ENCODE measurements around the gene PAX8. TPM values are rescaled to one million over a fixed set of nuclear protein-coding genes. Genes with fewer than 3 reads are reported as not detected.

Gene PAX8
- total and polyA plus RNA-seq, 8 donors = 0.28 to 6.5 (median 1.1) TPM; not detected in 3

DNA sequence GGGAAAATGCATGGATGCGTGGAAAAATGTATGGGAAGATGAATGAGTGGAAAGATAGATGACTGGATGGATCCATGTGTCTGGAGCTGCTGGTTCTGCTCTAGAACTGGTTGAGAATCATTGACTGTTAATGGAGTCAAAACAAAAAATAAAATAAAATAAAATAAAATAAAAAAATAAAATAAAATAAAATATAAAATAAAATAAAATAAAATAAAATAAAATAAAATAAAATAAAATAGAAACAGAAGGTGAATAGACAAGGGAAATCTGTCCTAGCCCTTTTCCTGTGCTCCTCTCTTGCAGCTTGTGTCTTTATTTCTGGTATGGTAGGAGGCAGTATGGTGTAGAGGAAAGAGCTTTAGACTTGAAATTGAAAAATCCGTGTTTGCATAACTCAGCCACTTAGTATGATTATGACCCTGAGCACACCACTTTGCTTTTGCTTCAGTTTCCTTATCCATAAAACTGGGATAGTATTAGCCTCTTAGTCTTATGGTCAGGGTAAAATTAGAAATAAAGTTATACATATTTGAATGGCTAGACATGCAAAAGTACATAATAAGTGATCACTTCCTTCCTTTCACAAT, 54.0 kb downstream of the PAX8 start:
- no peak for DNase-seq
- WGBS, 5 donors = 59 to 72% (median 62%) methylated on average over 2 of the region's 2 CpGs
- H3K36me3 ChIP-seq = no peaks in the 10 kb centered on the region
- intact Hi-C loops (cut with DNase I; ENCODE audit: low total_unique reads) = no loop called here
- H3K4me3 ChIP-seq = no peak overlapping the region
- no peaks in the 10 kb centered on the region for H3K27me3 ChIP-seq
- H3K27ac ChIP-seq = peak overlapping the region in 1 of 5 donors; percentile 65
- H3K9me3 ChIP-seq = no peaks in the 10 kb centered on the region
- peaks cover 24 to 56% (median 43%) of the 10 kb centered on the region in 4 donors for H3K4me1 ChIP-seq
- TF ChIP-seq POLR2A (IDR thresholded peaks at IDR 0.05) = no peak
- no peak for TF ChIP-seq EP300 (IDR thresholded peaks at IDR 0.05)

DNA sequence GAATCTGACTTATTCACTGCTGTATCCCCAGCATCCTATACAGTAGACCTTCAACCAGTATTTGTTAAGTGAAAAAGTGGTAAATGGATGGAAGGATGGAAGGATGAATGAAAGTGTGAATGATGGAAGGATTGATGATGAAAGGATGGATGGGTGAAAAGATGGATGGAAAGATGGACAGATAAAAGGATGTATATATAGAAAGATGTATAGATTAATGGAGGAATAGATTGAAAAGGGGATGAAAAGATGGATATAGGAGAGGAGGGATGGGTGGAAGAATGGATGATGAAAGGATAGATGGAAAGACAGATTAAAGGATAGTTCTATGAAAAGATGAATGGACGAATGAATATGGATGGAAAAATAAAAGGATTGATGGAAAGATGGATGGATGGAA, 54.9 kb downstream of the PAX8 start:
- H3K27ac ChIP-seq = no peak overlapping the region
- no peak overlapping the region for H3K4me3 ChIP-seq
- 93 to 100% (median 98%) methylated on average over 1 of the region's 1 CpG for WGBS, 5 donors
- TF ChIP-seq EP300 (IDR thresholded peaks at IDR 0.05) = no peak
- intact Hi-C loops (cut with DNase I; ENCODE audit: low total_unique reads) = no loop called here
- no peak for DNase-seq
- peaks cover 33 to 56% (median 45%) of the 10 kb centered on the region in 4 donors for H3K4me1 ChIP-seq
- H3K9me3 ChIP-seq = no peaks in the 10 kb centered on the region
- no peaks in the 10 kb centered on the region for H3K36me3 ChIP-seq
- no peaks in the 10 kb centered on the region for H3K27me3 ChIP-seq

DNA sequence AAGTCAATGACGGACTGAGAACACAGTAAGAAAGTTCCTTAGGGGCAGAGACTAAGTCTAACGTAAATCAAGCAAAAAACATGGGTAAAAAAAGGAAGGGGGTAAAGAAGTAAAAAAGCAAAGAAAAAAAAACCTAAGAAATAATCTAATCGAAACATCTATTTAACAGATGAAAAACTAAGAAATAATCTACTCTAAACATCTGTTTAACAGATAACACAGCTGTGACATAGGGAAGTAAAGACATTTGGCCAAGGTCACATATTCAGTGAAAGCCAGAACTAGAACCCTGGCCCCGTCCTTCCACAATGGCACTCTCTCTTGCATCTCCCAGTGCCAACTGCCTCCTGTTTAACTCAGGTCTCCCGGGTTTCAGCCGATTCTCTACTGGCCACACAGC, 56.9 kb downstream of the PAX8 start:
- DNase-seq = no peak
- Histone ChIP-seq H3K36me3 (no peaks in the 10 kb centered on the region), H3K27ac (peak overlapping the region; percentile 50 to 91 (median 78)), H3K9me3 (no peaks in the 10 kb centered on the region), H3K4me1 (peaks cover 36 to 57% (median 55%) of the 10 kb centered on the region in 4 donors), H3K27me3 (no peaks in the 10 kb centered on the region), H3K4me3 (no peak overlapping the region)
- 49 to 70% (median 54%) methylated on average over 6 of the region's 6 CpGs for WGBS, 5 donors
- intact Hi-C loops (cut with DNase I; ENCODE audit: low total_unique reads) = no loop called here
- TF ChIP-seq, protein P1, sequence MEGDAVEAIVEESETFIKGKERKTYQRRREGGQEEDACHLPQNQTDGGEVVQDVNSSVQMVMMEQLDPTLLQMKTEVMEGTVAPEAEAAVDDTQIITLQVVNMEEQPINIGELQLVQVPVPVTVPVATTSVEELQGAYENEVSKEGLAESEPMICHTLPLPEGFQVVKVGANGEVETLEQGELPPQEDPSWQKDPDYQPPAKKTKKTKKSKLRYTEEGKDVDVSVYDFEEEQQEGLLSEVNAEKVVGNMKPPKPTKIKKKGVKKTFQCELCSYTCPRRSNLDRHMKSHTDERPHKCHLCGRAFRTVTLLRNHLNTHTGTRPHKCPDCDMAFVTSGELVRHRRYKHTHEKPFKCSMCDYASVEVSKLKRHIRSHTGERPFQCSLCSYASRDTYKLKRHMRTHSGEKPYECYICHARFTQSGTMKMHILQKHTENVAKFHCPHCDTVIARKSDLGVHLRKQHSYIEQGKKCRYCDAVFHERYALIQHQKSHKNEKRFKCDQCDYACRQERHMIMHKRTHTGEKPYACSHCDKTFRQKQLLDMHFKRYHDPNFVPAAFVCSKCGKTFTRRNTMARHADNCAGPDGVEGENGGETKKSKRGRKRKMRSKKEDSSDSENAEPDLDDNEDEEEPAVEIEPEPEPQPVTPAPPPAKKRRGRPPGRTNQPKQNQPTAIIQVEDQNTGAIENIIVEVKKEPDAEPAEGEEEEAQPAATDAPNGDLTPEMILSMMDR (IDR thresholded peaks at IDR 0.05) = no peak
- TF ChIP-seq POLR2AphosphoS5 (IDR thresholded peaks at IDR 0.05) (no peak), EP300 (IDR thresholded peaks at IDR 0.05) (no peak), POLR2A (IDR thresholded peaks at IDR 0.05) (no peak)

DNA sequence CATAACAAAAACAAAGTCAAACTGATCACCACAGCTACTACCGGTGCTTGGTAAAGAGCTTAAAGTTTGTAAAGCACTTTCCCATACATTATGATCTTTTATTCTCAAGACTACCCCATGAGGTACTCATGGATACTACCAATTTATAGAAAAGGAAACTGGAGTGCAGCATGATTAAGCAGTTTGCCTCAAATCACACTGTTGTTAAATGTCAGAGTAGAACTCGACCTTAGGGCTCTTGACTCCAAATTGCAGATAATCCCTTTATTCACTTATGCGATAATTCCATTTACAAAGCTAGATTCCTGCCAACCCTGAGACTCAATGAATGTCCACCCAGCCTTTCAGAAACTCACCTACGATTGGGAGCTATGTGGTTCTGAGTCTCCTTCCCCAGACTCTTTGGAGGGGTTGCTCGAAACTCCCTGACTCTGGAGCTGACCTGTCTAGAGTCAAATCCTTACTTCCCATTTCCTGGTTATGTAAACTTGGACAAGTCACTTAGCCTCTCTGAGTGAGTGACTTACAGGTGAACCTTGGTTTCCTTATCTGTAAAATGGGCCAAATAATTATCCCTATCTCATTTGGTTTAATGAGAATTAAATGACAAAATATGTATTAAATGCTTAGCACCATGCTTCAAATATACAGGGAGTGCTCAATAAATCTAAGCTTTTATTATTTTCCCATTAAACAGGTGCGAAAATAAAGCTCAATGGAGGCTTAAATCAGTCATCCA, 57.6 kb downstream of the PAX8 start:
- H3K27me3 ChIP-seq = no peaks in the 10 kb centered on the region
- peaks cover 36 to 59% (median 55%) of the 10 kb centered on the region in 4 donors for H3K4me1 ChIP-seq
- DNase-seq = peak in 1 of 2 donors; percentile 32
- no peaks in the 10 kb centered on the region for H3K36me3 ChIP-seq
- no peak overlapping the region for H3K4me3 ChIP-seq
- 38 to 63% (median 53%) methylated on average over 6 of the region's 6 CpGs for WGBS, 5 donors
- intact Hi-C loops (cut with DNase I; ENCODE audit: low total_unique reads) = no loop called here
- peak overlapping the region; percentile 41 to 91 (median 78) for H3K27ac ChIP-seq
- TF ChIP-seq, protein P1 (IDR thresholded peaks at IDR 0.05) = no peak
- peak in 1 of 3 donors; percentile 40 for TF ChIP-seq POLR2AphosphoS5 (IDR thresholded peaks at IDR 0.05)
- no peak for TF ChIP-seq POLR2A (IDR thresholded peaks at IDR 0.05)
- TF ChIP-seq EP300 (IDR thresholded peaks at IDR 0.05) = no peak
- H3K9me3 ChIP-seq = no peaks in the 10 kb centered on the region

DNA sequence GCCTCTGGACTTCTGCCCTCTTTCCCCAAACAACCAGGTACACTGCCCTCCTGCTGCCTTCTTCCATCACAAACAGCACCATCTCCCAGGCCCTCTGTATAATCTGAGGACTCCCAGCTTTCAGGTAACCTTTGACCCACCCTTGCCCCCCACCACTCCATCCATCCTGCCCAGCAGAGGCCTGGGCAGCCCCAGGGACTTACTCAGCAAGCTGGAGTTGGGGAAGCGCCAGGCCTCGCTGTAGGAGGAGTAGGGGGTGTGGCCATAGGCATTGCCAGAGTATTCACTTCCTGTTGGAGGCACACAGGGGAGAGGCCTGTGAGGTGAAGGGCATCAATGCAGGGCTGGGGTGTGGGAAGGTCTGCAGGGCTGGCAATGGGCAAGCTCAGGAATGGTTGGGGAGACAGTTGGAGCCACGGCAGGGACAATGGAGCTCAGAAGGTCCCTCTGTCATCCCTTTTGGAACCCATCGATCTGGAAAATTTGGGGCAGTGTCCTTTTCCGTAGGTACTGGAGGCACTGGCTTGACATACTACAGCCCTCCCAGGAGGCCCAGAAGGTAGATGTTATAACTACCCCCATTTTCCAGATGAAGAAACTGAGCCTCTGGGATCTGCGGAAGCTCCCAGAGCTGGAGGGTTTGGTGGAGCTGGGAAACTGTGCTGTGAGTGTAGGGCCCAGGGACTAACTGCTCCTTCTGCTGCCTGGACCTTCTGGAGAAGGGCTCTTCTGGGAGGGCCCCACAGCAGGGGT, 58.7 kb downstream of the PAX8 start:
- 35 to 65% (median 47%) methylated on average over 6 of the region's 6 CpGs for WGBS, 5 donors
- intact Hi-C loops (cut with DNase I; ENCODE audit: low total_unique reads) = no loop called here
- peak; percentile 86 to 95 for DNase-seq
- H3K4me1 ChIP-seq = peaks cover 36 to 49% (median 46%) of the 10 kb centered on the region in 4 donors
- TF ChIP-seq, protein P1 (IDR thresholded peaks at IDR 0.05) = no peak
- no peak for TF ChIP-seq EP300 (IDR thresholded peaks at IDR 0.05)
- peak in 2 of 3 donors; percentile 89 to 96 for TF ChIP-seq POLR2AphosphoS5 (IDR thresholded peaks at IDR 0.05)
- TF ChIP-seq POLR2A (IDR thresholded peaks at IDR 0.05) = peak in 1 of 4 donors; percentile 78
- H3K27ac ChIP-seq = peak overlapping the region; percentile 78 to 91 (median 78)
- H3K4me3 ChIP-seq = peak overlapping the region in 1 of 4 donors; percentile 29
- H3K36me3 ChIP-seq = no peaks in the 10 kb centered on the region
- H3K9me3 ChIP-seq = no peaks in the 10 kb centered on the region
- H3K27me3 ChIP-seq = no peaks in the 10 kb centered on the region

All from stomach (tissue), 9 donors.